WTC11 (cell line): ENCODE measurements around the gene KRTAP6-1. TPM values are rescaled to one million over a fixed set of nuclear protein-coding genes. Genes with fewer than 3 reads are reported as not detected.

ENCODE experiments used
- ATAC-seq: fragments of 200-7000 bp; cut with Tn5 transposase; 2 replicates; pipeline ENCODE4 v1.10.0; 2021; ENCODE audit warnings: mild to moderate bottlenecking, moderate library complexity
- CTCF ChIA-PET: fragments of 300-600 bp; sonication (Branson Sonifier 250); formaldehyde crosslinking; loops from one replicate; lab custom pipeline; 2021; ENCODE audit warnings: antibody characterized with exemption; lab: Charles Lee
- POLR2A ChIA-PET: fragments of 350-600 bp; sonication (Branson Sonifier 250); formaldehyde crosslinking; loops from one replicate; lab custom pipeline; 2021; ENCODE audit warnings: antibody characterized with exemption; lab: Charles Lee
- DNase-seq: peaks from one replicate; pipeline ENCODE4 v3.0.0; 2021; ENCODE audit warnings: low spot score
- H3K27ac Mint-ChIP-seq: 2 replicates; pipeline ENCODE4 v1.8.0; 2021; ENCODE audit warnings: mixed read lengths
- H3K27me3 Mint-ChIP-seq: 2 replicates; pipeline ENCODE4 v1.8.0; 2021; ENCODE audit warnings: low read depth, mild to moderate bottlenecking, moderate library complexity, mixed read lengths
- H3K36me3 Mint-ChIP-seq: 2 replicates; pipeline ENCODE4 v1.8.0; 2021; ENCODE audit warnings: mixed read lengths
- H3K4me1 Mint-ChIP-seq: 2 replicates; pipeline ENCODE4 v1.8.0; 2022; ENCODE audit warnings: mixed read lengths
- H3K4me3 Mint-ChIP-seq: 2 replicates; pipeline ENCODE4 v1.8.0; 2021; ENCODE audit warnings: mild to moderate bottlenecking, moderate library complexity, mixed read lengths
- H3K9me3 Mint-ChIP-seq: 2 replicates; pipeline ENCODE4 v1.8.0; 2021; ENCODE audit warnings: mixed read lengths
- ARID4B ChIP-seq: sonication (generic); formaldehyde crosslinking; IDR thresholded peaks from 2 replicates; pipeline ENCODE4 v1.8.0; 2023; ENCODE audit warnings: missing genetic modification reagents, mild to moderate bottlenecking, borderline replicate concordance
- ATF1 ChIP-seq: sonication (generic); formaldehyde crosslinking; IDR thresholded peaks from 2 replicates; pipeline ENCODE4 v1.8.1; 2023; ENCODE audit warnings: mild to moderate bottlenecking, moderate library complexity, missing genetic modification reagents
- CREM ChIP-seq: sonication (generic); formaldehyde crosslinking; IDR thresholded peaks from 2 replicates; pipeline ENCODE4 v1.8.1; 2022; ENCODE audit warnings: mild to moderate bottlenecking, missing genetic modification reagents, moderate library complexity
- E2F1 ChIP-seq: sonication (generic); formaldehyde crosslinking; IDR thresholded peaks from 2 replicates; pipeline ENCODE4 v1.8.0; 2022; ENCODE audit warnings: mild to moderate bottlenecking, missing genetic modification reagents
- ELF4 ChIP-seq: sonication (generic); formaldehyde crosslinking; IDR thresholded peaks from 2 replicates; pipeline ENCODE4 v1.8.1; 2022; ENCODE audit warnings: low read depth, mild to moderate bottlenecking, moderate library complexity, missing genetic modification reagents
- FOXP1 ChIP-seq: sonication (generic); formaldehyde crosslinking; IDR thresholded peaks from 2 replicates; pipeline ENCODE4 v1.8.0; 2022; ENCODE audit warnings: missing genetic modification reagents, mild to moderate bottlenecking, moderate library complexity, borderline replicate concordance
- GTF2I ChIP-seq: fragments of 250-450 bp; sonication (Bioruptor Pico); conservative IDR thresholded peaks from 2 replicates; pipeline ENCODE4 v1.4.0; 2021; ENCODE audit warnings: mild to moderate bottlenecking
- IRF2 ChIP-seq: sonication (generic); formaldehyde crosslinking; IDR thresholded peaks from 2 replicates; pipeline ENCODE4 v1.8.0; 2022; ENCODE audit warnings: low read depth, missing genetic modification reagents, borderline replicate concordance
- NFE2L1 ChIP-seq: sonication (generic); formaldehyde crosslinking; IDR thresholded peaks from 2 replicates; pipeline ENCODE4 v1.8.1; 2023; ENCODE audit warnings: missing genetic modification reagents
- RORB ChIP-seq: fragments of 250-450 bp; sonication (Bioruptor Pico); IDR thresholded peaks from 2 replicates; pipeline ENCODE4 v1.9.0; 2021; ENCODE audit warnings: mild to moderate bottlenecking
- SMAD3 ChIP-seq: sonication (generic); formaldehyde crosslinking; IDR thresholded peaks from 2 replicates; pipeline ENCODE4 v1.8.0; 2022; ENCODE audit warnings: missing genetic modification reagents, mild to moderate bottlenecking, borderline replicate concordance
- SP1 ChIP-seq: sonication (generic); formaldehyde crosslinking; conservative IDR thresholded peaks from 2 replicates; pipeline ENCODE4 v1.8.1; 2022; ENCODE audit warnings: missing genetic modification reagents
- TEAD1 ChIP-seq: sonication (generic); formaldehyde crosslinking; IDR thresholded peaks from 2 replicates; pipeline ENCODE4 v1.8.0; 2022; ENCODE audit warnings: mild to moderate bottlenecking, missing genetic modification reagents
- ZBTB43 ChIP-seq: sonication (generic); formaldehyde crosslinking; IDR thresholded peaks from 2 replicates; pipeline ENCODE4 v1.8.1; 2023; ENCODE audit warnings: mild to moderate bottlenecking, missing genetic modification reagents
- ZMAT4 ChIP-seq: fragments of 250-450 bp; sonication (Bioruptor Pico); IDR thresholded peaks from 2 replicates; pipeline ENCODE4 v1.9.0; 2021; ENCODE audit warnings: mild to moderate bottlenecking
- ZNF121 ChIP-seq: sonication (generic); formaldehyde crosslinking; IDR thresholded peaks from 2 replicates; pipeline ENCODE4 v1.8.0; 2023; ENCODE audit warnings: missing genetic modification reagents
- ZNF138 ChIP-seq: sonication (generic); formaldehyde crosslinking; conservative IDR thresholded peaks from 2 replicates; pipeline ENCODE4 v1.8.1; 2022; ENCODE audit warnings: mild to moderate bottlenecking, moderate library complexity, missing genetic modification reagents
- ZNF281 ChIP-seq: sonication (generic); formaldehyde crosslinking; IDR thresholded peaks from 2 replicates; pipeline ENCODE4 v1.8.0; 2023; ENCODE audit warnings: mild to moderate bottlenecking, missing genetic modification reagents
- ZNF423 ChIP-seq: fragments of 250-450 bp; sonication (Bioruptor Pico); IDR thresholded peaks from 2 replicates; pipeline ENCODE4 v2.1.2; 2022; ENCODE audit warnings: mild to moderate bottlenecking, moderate library complexity
- total RNA-seq: library from RNA; stranded (reverse); gene quantifications from 3 replicates; pipeline ENCODE4 v1.2.3, GENCODE V29; 2021
- TF ChIP-seq, protein P1 (sequence below): fragments of 250-450 bp; sonication (Bioruptor Pico); IDR thresholded peaks from 2 replicates; pipeline ENCODE4 v2.1.2; 2022; ENCODE audit warnings: mild to moderate bottlenecking, moderate library complexity
- TF ChIP-seq, protein P2 (sequence below): sonication (generic); formaldehyde crosslinking; IDR thresholded peaks from 2 replicates; pipeline ENCODE4 v1.8.0; 2023; ENCODE audit warnings: missing genetic modification reagents

KRTAP6-1 gene
- total RNA-seq, 1 experiment from 2014 or later: not detected

GRCh38 chr21:30620522-30620921, 6.8 kb upstream of the KRTAP6-1 start, which contains the start of gene KRTAP20-4 (continued):
- TF ChIP-seq ARID4B (CRISPR knock-in tag): no peak

GRCh38 chr21:30620080-30620479, 6.3 kb upstream of the KRTAP6-1 start:
- TF ChIP-seq ZMAT4 (CRISPR knock-in tag) (no peak), SMAD3 (CRISPR knock-in tag) (no peak), TEAD1 (CRISPR knock-in tag) (no peak), ZNF423 (CRISPR knock-in tag) (no peak), GTF2I (CRISPR knock-in tag) (no peak), ELF4 (no peak), ATF1 (no peak), ZBTB43 (no peak), IRF2 (no peak), ZNF138 (CRISPR knock-in tag) (no peak), ZNF121 (CRISPR knock-in tag) (no peak), E2F1 (CRISPR knock-in tag) (no peak), FOXP1 (CRISPR knock-in tag) (no peak), RORB (CRISPR knock-in tag) (no peak), NFE2L1 (CRISPR knock-in tag) (no peak), CREM (CRISPR knock-in tag) (no peak), SP1 (no peak), ZNF281 (CRISPR knock-in tag) (no peak)
- TF ChIP-seq, protein P1, sequence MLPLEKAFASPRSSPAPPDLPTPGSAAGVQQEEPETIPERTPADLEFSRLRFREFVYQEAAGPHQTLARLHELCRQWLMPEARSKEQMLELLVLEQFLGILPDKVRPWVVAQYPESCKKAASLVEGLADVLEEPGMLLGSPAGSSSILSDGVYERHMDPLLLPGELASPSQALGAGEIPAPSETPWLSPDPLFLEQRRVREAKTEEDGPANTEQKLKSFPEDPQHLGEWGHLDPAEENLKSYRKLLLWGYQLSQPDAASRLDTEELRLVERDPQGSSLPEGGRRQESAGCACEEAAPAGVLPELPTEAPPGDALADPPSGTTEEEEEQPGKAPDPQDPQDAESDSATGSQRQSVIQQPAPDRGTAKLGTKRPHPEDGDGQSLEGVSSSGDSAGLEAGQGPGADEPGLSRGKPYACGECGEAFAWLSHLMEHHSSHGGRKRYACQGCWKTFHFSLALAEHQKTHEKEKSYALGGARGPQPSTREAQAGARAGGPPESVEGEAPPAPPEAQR (CRISPR knock-in tag): no peak
- TF ChIP-seq, protein P2, sequence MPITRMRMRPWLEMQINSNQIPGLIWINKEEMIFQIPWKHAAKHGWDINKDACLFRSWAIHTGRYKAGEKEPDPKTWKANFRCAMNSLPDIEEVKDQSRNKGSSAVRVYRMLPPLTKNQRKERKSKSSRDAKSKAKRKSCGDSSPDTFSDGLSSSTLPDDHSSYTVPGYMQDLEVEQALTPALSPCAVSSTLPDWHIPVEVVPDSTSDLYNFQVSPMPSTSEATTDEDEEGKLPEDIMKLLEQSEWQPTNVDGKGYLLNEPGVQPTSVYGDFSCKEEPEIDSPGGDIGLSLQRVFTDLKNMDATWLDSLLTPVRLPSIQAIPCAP (CRISPR knock-in tag): no peak
- no peaks in the 10 kb centered on the region for H3K27me3 Mint-ChIP-seq
- no peak for ATAC-seq
- H3K36me3 Mint-ChIP-seq: peaks cover 9% of the 10 kb centered on the region
- H3K4me3 Mint-ChIP-seq: no peak overlapping the region
- peaks cover 10% of the 10 kb centered on the region for H3K9me3 Mint-ChIP-seq
- 0 out of 2 replicates have a peak, but pooled peaks cover under 1% of the 10 kb centered on the region for H3K4me1 Mint-ChIP-seq
- POLR2A ChIA-PET: no interaction called here
- no peak overlapping the region for H3K27ac Mint-ChIP-seq
- no peak for DNase-seq
- CTCF ChIA-PET: no interaction called here
